ENCODE results near the gene CDK5R1.

The CDK5R1 gene

DNA sequence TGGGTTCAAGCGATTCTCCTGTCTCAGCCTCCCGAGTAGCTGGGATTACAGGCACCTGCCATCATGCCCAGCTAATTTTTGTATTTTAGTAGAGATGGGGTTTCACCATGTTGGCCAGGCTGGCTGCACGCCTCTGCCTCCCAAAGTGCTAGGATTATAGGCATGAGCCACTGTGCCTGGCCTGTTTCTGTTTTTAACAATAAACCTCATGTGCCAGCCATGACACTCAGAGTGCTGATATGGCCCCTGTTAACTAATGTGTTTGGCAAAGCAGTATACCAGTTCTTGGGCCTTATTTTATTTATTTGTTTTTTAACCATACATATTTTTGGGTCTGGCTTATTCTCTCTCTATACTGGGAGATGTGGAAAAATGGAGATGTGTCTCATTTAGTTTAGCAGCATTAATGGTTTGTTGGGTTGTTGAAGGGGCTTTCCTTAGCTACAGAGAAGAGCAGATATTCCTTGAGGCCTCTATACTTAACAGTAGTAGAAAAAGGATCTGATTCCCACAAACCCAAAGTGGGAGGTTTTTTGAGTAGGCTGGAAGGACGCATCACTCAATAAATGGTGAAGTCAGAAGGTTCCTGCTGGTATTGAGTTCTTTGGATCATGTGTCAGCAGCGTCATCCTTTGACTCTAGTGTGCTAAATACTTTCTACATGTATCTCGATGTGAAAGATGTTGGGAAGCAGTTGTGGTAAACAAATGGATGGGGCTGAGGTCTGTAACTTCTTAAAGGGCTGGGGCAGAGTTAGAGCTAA is 16.2 kb upstream of the CDK5R1 start:
- no peak overlapping the region for H3K4me3 ChIP-seq (ENCODE audit: low read length)
- TF ChIP-seq, protein P1, sequence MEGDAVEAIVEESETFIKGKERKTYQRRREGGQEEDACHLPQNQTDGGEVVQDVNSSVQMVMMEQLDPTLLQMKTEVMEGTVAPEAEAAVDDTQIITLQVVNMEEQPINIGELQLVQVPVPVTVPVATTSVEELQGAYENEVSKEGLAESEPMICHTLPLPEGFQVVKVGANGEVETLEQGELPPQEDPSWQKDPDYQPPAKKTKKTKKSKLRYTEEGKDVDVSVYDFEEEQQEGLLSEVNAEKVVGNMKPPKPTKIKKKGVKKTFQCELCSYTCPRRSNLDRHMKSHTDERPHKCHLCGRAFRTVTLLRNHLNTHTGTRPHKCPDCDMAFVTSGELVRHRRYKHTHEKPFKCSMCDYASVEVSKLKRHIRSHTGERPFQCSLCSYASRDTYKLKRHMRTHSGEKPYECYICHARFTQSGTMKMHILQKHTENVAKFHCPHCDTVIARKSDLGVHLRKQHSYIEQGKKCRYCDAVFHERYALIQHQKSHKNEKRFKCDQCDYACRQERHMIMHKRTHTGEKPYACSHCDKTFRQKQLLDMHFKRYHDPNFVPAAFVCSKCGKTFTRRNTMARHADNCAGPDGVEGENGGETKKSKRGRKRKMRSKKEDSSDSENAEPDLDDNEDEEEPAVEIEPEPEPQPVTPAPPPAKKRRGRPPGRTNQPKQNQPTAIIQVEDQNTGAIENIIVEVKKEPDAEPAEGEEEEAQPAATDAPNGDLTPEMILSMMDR (conservative IDR thresholded peaks at IDR 0.05; ENCODE audit: low read depth, low read length): no peak
- no peak for DNase-seq (ENCODE audit: low read depth)

DNA sequence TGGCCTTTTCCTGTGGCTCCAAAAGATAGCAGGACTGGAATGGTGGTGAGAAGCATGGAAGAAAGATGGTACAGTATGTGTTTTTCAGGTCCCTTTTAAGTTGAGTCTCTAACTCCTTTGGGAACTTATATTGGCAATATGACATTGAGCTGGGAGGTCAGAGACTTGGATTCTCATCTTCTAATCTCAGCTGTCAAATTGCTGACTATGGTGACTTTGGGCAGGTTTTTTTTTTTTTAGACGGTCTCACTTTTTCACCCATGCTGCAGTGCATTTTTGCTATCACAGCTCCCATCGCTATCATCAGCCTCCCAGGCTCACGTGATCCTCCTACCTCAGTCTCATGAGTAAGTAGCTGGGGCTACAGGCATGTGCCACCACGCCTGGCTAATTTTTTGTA is 15.1 kb upstream of the CDK5R1 start:
- H3K4me3 ChIP-seq (ENCODE audit: low read length): no peak overlapping the region
- no peak for DNase-seq (ENCODE audit: low read depth)
- TF ChIP-seq, protein P1 (conservative IDR thresholded peaks at IDR 0.05; ENCODE audit: low read depth, low read length): no peak

DNA sequence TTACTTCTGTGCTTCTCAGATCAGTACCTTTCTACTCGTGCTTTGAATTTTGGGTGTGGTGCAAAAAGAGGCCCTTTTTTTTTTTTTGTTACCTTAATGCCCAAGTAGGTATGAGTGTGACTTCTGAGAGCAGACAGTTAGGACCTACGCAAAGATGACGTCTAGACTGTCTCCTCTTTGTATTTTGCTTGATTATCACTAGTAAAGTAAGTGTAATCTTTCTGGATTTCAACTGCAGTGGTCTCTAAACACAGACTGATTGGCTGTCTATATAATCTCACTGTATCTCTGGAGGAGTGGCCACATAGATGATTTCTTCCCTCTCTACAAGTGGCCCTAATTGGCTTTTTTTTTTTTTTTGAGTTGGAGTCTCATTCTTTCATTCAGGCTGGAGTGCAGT is 11.5 kb upstream of the CDK5R1 start:
- TF ChIP-seq, protein P1 (conservative IDR thresholded peaks at IDR 0.05; ENCODE audit: low read depth, low read length): no peak
- no peak overlapping the region for H3K4me3 ChIP-seq (ENCODE audit: low read length)
- DNase-seq (ENCODE audit: low read depth): no peak

DNA sequence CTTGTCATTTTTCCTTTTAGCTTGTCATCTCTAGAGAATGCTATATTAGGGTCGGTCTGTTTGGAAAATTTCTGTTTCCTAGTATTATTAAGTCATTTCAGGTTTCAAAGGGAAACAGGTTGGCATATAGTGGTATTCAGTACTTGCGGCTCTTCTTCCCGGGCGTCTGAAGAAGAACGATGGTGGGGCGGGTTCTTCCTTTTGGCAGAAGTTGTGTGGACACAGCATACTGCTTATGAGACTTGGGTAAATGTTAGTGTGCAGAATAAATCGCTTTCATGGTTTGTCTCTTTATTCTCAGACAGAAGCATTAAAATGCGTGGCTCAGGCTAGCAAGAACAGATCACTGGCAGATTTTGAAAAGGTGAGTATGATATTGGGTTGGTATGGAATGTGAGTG is 9.6 kb upstream of the CDK5R1 start:
- no peak for DNase-seq (ENCODE audit: low read depth)
- H3K4me3 ChIP-seq (ENCODE audit: low read length): no peak overlapping the region
- TF ChIP-seq, protein P1 (conservative IDR thresholded peaks at IDR 0.05; ENCODE audit: low read depth, low read length): no peak

DNA sequence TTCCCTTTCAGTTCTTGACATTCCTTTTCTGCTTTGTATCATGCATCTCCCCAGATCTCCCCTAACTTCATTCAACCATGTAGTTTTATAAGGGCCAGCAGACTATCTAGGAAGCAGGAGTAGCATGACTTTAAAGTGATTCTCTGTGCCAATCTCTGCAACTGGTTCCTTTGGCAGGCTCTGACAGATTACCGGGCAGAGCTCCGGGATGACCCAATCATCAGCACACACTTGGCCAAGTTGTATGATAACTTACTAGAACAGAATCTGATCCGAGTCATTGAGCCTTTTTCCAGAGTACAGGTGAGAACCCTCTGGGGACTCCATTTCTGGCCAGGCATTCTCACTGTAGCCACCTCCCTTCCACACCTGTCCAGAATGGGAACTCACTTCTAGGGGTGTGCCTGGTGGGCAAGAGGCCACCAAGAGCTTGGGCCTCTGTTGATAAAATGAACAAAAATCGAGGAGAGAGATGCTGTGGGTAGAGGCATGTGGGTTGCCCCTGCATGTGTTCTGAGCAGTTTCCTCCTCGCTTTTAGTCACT is 7.6 kb upstream of the CDK5R1 start:
- TF ChIP-seq, protein P1 (conservative IDR thresholded peaks at IDR 0.05; ENCODE audit: low read depth, low read length): no peak

DNA sequence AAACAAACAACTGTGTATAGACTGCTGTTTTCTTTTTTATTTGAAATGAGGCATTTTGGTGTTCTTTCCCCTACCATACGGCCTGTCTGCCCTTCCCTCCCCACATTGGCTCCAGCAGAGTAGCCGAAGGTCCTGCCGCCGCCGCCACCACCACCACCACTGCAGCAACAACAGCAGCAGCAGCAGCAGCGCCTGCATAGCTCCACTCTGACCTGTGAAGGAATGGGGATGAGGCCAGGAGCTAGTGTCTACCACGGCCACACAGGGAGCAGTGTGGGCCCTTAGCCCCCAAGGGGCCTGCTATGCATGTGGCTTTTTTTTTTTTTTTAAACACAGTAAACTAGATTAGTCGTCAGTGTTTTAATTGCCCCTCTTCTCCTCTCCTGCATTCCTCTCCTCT is 5.6 kb upstream of the CDK5R1 start:
- TF ChIP-seq, protein P1 (conservative IDR thresholded peaks at IDR 0.05; ENCODE audit: low read depth, low read length): no peak
- DNase-seq (ENCODE audit: low read depth): no peak
- no peak overlapping the region for H3K4me3 ChIP-seq (ENCODE audit: low read length)

More for the DNA sequence above, 7.6 kb upstream of the CDK5R1 start:
- H3K4me3 ChIP-seq (ENCODE audit: low read length): no peak overlapping the region
- DNase-seq (ENCODE audit: low read depth): no peak

Data from retinal pigment epithelial cell (primary cell).